ENCODE measurements around the gene CAMK2A.

Gene CAMK2A

GRCh38 chr5:150313921-150314716, 24.5 kb upstream of the CAMK2A start:
- DNase-seq = no peak

- DNase-seq = no peak
Measured at GRCh38 chr5:150313501-150313900, 23.9 kb upstream of the CAMK2A start.

GRCh38 chr5:150312518-150312917, 22.9 kb upstream of the CAMK2A start:
- no peak for DNase-seq

- DNase-seq = no peak
Measured at GRCh38 chr5:150311015-150311692, 21.6 kb upstream of the CAMK2A start.

- no peak for DNase-seq
Measured at GRCh38 chr5:150310246-150310645, 20.7 kb upstream of the CAMK2A start.

- DNase-seq = no peak
Measured at GRCh38 chr5:150309886-150310239, 20.3 kb upstream of the CAMK2A start.

- no peak for DNase-seq
Measured at GRCh38 chr5:150309101-150309885, 19.7 kb upstream of the CAMK2A start.

- no peak for DNase-seq
Measured at GRCh38 chr5:150307617-150308426, 18.2 kb upstream of the CAMK2A start.

GRCh38 chr5:150306775-150307174, 17.2 kb upstream of the CAMK2A start:
- DNase-seq = no peak

GRCh38 chr5:150305557-150305956, 16.0 kb upstream of the CAMK2A start:
- DNase-seq = no peak

- DNase-seq = no peak
Measured at GRCh38 chr5:150305095-150305494, 15.5 kb upstream of the CAMK2A start.

- DNase-seq = no peak
Measured at GRCh38 chr5:150304481-150305081, 15.0 kb upstream of the CAMK2A start.

GRCh38 chr5:150303660-150304386, 14.2 kb upstream of the CAMK2A start:
- no peak for DNase-seq

GRCh38 chr5:150303070-150303615, 13.6 kb upstream of the CAMK2A start:
- DNase-seq = no peak

- no peak for DNase-seq
Measured at GRCh38 chr5:150302301-150303069, 12.9 kb upstream of the CAMK2A start, which contains the start of gene ARSI. Gene ARSI, minus strand, starts transcription at chr5:150302905. Its CDS starts 532 bp downstream, at chr5:150302373.

- DNase-seq = no peak
Measured at GRCh38 chr5:150301901-150302300, 12.3 kb upstream of the CAMK2A start.

GRCh38 chr5:150301170-150301505, 11.6 kb upstream of the CAMK2A start:
- DNase-seq = no peak

- no peak for DNase-seq
Measured at GRCh38 chr5:150300496-150301169, 11.1 kb upstream of the CAMK2A start.

GRCh38 chr5:150299571-150300327, 10.2 kb upstream of the CAMK2A start:
- DNase-seq = no peak

Data from KG1 (cell line).